NCI-H187 (cell line): ENCODE data around the gene REC8.
"Not testable (repeated sequence)": the region's sequence is repeated elsewhere in the genome, so short reads cannot be mapped to it uniquely, and the experiment has no call there.

Experiments
- DNase-seq, 2 experiments: peaks; one replicate each; lab custom pipeline; 2025; lab: John Stamatoyannopoulos, UW

REC8 gene

GRCh38 chr14:24204163-24205146 is 32.6 kb downstream of the REC8 start:
- no peak for DNase-seq

GRCh38 chr14:24206260-24207103 is 34.6 kb downstream of the REC8 start:
- DNase-seq: no peak

- DNase-seq: no peak
Observed at GRCh38 chr14:24207104-24207551, 35.2 kb downstream of the REC8 start.

- no peak for DNase-seq
Observed at GRCh38 chr14:24207625-24208024, 35.7 kb downstream of the REC8 start.

- no peak for DNase-seq
Observed at GRCh38 chr14:24211311-24211710, 39.4 kb downstream of the REC8 start.

GRCh38 chr14:24212924-24213865 is 41.3 kb downstream of the REC8 start, which contains the start of gene CHMP4A:
CHMP4A (minus strand) TSS chr14:24213488; CDS start chr14:24213439, 49 bp downstream.
- peak; percentile 83 to 99 for DNase-seq

GRCh38 chr14:24213866-24214662 is 42.2 kb downstream of the REC8 start:
- no peak for DNase-seq

GRCh38 chr14:24215495-24216344 is 43.8 kb downstream of the REC8 start, which contains the start of gene MDP1:
MDP1 (minus strand) TSS chr14:24216066; CDS start chr14:24215955, 111 bp downstream.
- DNase-seq: peak; percentile 79 to 88

GRCh38 chr14:24216345-24216699 is 44.4 kb downstream of the REC8 start:
- DNase-seq: no peak

GRCh38 chr14:24216876-24217275 is 45.0 kb downstream of the REC8 start:
- DNase-seq: not testable (repeated sequence)

- DNase-seq: no peak
Observed at GRCh38 chr14:24219080-24219479, 47.2 kb downstream of the REC8 start.

- no peak for DNase-seq
Observed at GRCh38 chr14:24219521-24219920, 47.6 kb downstream of the REC8 start.

GRCh38 chr14:24222987-24223386 is 51.1 kb downstream of the REC8 start:
- DNase-seq: not testable (repeated sequence)

GRCh38 chr14:24224618-24225071 is 52.8 kb downstream of the REC8 start:
- no peak for DNase-seq

GRCh38 chr14:24226473-24226872 is 54.6 kb downstream of the REC8 start:
- DNase-seq: no peak

GRCh38 chr14:24228902-24229301 is 57.0 kb downstream of the REC8 start:
- DNase-seq: no peak
